Measurements from ENCODE around the gene WDR77. TPM values are rescaled to one million over a fixed set of nuclear protein-coding genes. Genes with fewer than 3 reads are reported as not detected.

The WDR77 gene
- total and polyA plus RNA-seq, 9 of the 15 experiments (the other 6 are each of a cell fraction or from before 2014, with no cell fraction given), result 20.6 to 160 (median 75.3) TPM

DNA sequence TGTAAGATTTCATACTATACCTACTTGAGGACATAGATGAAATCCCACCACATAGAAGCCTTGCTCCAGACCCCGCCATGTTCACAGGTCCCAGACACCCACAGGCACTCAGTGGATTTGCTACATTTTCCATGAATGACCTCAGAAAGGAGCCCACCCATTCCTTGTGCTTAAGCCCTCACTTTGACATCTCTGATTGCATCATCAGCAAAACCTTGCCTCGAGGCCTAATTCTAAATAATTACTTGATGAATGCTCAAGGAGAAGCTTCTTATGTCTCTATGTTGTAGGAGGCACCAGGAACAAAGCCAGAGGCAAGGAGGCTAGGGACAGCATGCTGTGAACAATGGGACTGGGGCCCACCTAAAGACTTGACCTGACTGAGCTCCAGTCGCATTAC lies 33.6 kb downstream of the WDR77 start:
- no TSS peak for BruUV-seq (replicated peaks)
- POLR2A ChIA-PET, result interaction anchor here (1.0 kb wide), 1 partner anchor 93 kb away, joined by 3 read pairs; no protein-coding TSS in a partner anchor
- no peak for ATAC-seq

More for the DNA sequence above, 33.6 kb downstream of the WDR77 start:
- Histone ChIP-seq H3K9me1 (ENCODE audit: control insufficient read depth, insufficient read depth, low read length) (no peaks in the 10 kb centered on the region), H3K4me3 (no peak overlapping the region), H3K27me3 (ENCODE audit: control insufficient read depth in 2 of 2, insufficient read depth in 2 of 2, low read length in 2 of 2) (peaks cover 11 to 25% of the 10 kb centered on the region in 2 experiments; a peak in 4 of 5 replicates), H2AFZ (ENCODE audit: low read depth, low read length) (no peak overlapping the region), H3K79me2 (ENCODE audit: control insufficient read depth, insufficient read depth, low read length) (no peaks in the 10 kb centered on the region), H3K9me3 (replicated peaks; ENCODE audit: control insufficient read depth, insufficient read depth, low read depth, low read length) (no peaks in the 10 kb centered on the region), H3K4me2 (ENCODE audit: insufficient read depth, low read length) (no peak overlapping the region), H3K9ac (ENCODE audit: insufficient read depth in 1 of 2, low read depth in 2 of 2, low read length in 2 of 2) (no peak overlapping the region), H3K4me1 (replicated peaks in 1 of 2; ENCODE audit: control insufficient read depth in 2 of 2, insufficient read depth in 2 of 2, low read length in 2 of 2) (no peaks in the 10 kb centered on the region), H3K36me3 (ENCODE audit: control insufficient read depth, insufficient read depth, low read length) (no peaks in the 10 kb centered on the region), H3K27ac (ENCODE audit: extremely low read depth, low read depth, low read length) (no peak overlapping the region), H4K20me1 (replicated peaks; ENCODE audit: control insufficient read depth, insufficient read depth, low read length) (no peaks in the 10 kb centered on the region)
- intact Hi-C loops (cut with micrococcal nuclease), result no loop called here
- no peak for FAIRE-seq
- CTCF ChIA-PET (ENCODE audit: low intra/inter-chr PET ratio), result no interaction called here
- in situ Hi-C loops (cut with MboI), result no loop called here
- DNase-seq (ENCODE audit: extremely low read depth in 1 of 4, low spot score in 3 of 4), result no peak
- WGBS (ENCODE audit: insufficient coverage, low coverage, missing lambda C conversion rate), result 7% methylated on average over 3 of the region's 3 CpGs
- TF ChIP-seq SRSF9 (IDR thresholded peaks at IDR 0.05; ENCODE audit: borderline replicate concordance, low read depth, low read length), result no peak
- TF ChIP-seq ATF3 (IDR thresholded peaks at IDR 0.05), result peak; percentile 63; the same call in 1 of the 2 replicates
- no peak for TF ChIP-seq ATF3 (CRISPR knock-in tag; conservative IDR thresholded peaks at IDR 0.05)
- no peak for TF ChIP-seq TRIM25 (IDR thresholded peaks at IDR 0.05; ENCODE audit: borderline replicate concordance)
- no peak for TF ChIP-seq YBX1 (IDR thresholded peaks at IDR 0.05)
- TF ChIP-seq POLR2B (IDR thresholded peaks at IDR 0.05; ENCODE audit: low read depth, partially characterized antibody), result no peak
- TF ChIP-seq MECOM (CRISPR knock-in tag; IDR thresholded peaks at IDR 0.05), result no peak
- TF ChIP-seq, protein P1, sequence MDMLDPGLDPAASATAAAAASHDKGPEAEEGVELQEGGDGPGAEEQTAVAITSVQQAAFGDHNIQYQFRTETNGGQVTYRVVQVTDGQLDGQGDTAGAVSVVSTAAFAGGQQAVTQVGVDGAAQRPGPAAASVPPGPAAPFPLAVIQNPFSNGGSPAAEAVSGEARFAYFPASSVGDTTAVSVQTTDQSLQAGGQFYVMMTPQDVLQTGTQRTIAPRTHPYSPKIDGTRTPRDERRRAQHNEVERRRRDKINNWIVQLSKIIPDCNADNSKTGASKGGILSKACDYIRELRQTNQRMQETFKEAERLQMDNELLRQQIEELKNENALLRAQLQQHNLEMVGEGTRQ (CRISPR knock-in tag; IDR thresholded peaks at IDR 0.05), result no peak
- 0 out of 2 replicates have a peak, but pooled peaks have one; percentile 30 for TF ChIP-seq IRF9 (tag; IDR thresholded peaks at IDR 0.05)
- TF ChIP-seq PHF8 (IDR thresholded peaks at IDR 0.05; ENCODE audit: borderline replicate concordance, low read length), result no peak
- TF ChIP-seq CEBPG (CRISPR knock-in tag; IDR thresholded peaks at IDR 0.05), result 0 out of 2 replicates have a peak, but pooled peaks have one; percentile 32
- peak; percentile 26 to 54; a peak in 1 of 4 replicates for TF ChIP-seq CEBPG (tag; conservative IDR thresholded peaks at IDR 0.05 in 1 of 2, IDR thresholded peaks at IDR 0.05 in 1 of 2)
- TF ChIP-seq ZNF124 (CRISPR knock-in tag; IDR thresholded peaks at IDR 0.05), result no peak
- peak; percentile 20; the same call in 1 of the 2 replicates for TF ChIP-seq ZNF316 (IDR thresholded peaks at IDR 0.05)
